Panc1 (cell line): Measurements from ENCODE around the gene SYNGR4. TPM values are rescaled to one million over a fixed set of nuclear protein-coding genes. Genes with fewer than 3 reads are reported as not detected.

ENCODE experiments used
- ATAC-seq: fragments of 200-7000 bp; cut with Tn5 transposase; 2 replicates; pipeline ENCODE4 v1.9.1; 2020; ENCODE audit warnings: mild to moderate bottlenecking, moderate library complexity
- BruUV-seq: library from RNA; stranded (reverse); fragments of 400-500 nt; replicated peaks from 2 replicates; lab custom pipeline; 2021; lab: Mats Ljungman, UMichigan
- CTCF ChIA-PET: fragments of 300-600 bp; sonication (Branson Sonifier 250); formaldehyde crosslinking; loops from one replicate; lab custom pipeline; 2022; ENCODE audit warnings: antibody characterized with exemption; lab: Charles Lee
- POLR2A ChIA-PET: fragments of 300-600 bp; sonication (Branson Sonifier 250); formaldehyde crosslinking; loops from one replicate; lab custom pipeline; 2022; ENCODE audit warnings: antibody characterized with exemption; lab: Charles Lee
- DNase-seq: peaks from one replicate; pipeline ENCODE4 v3.0.0-alpha.2; 2010; ENCODE audit warnings: low read depth, low spot score
- H3K27ac ChIP-seq: 2 replicates; pipeline ENCODE4 v1.5.1; 2011; ENCODE audit warnings: mild to moderate bottlenecking, low read length, inconsistent platforms
- H3K27me3 ChIP-seq: fragments of 200-500 bp; sonication (Bioruptor generic); 2 replicates; pipeline ENCODE4 v1.6.0; 2014; ENCODE audit warnings: low read length, inconsistent platforms; ENCODE audit not compliant: control insufficient read depth, insufficient read depth
- H3K36me3 ChIP-seq: fragments of 200-500 bp; sonication (Bioruptor generic); 2 replicates; pipeline ENCODE4 v1.5.1; 2014; ENCODE audit warnings: inconsistent platforms, mild to moderate bottlenecking, low read length, moderate library complexity; ENCODE audit not compliant: control insufficient read depth, insufficient read depth
- H3K4me1 ChIP-seq: 2 replicates; pipeline ENCODE4 v1.5.1; 2011; ENCODE audit warnings: inconsistent platforms, mild to moderate bottlenecking, low read length, moderate library complexity; ENCODE audit not compliant: control insufficient read depth, insufficient read depth
- H3K4me3 ChIP-seq, 2 experiments: 2 replicates each; pipeline ENCODE4 v1.5.1; 2011 to 2012; ENCODE audit warnings: low read depth in 2 of 2, low read length in 2 of 2, mild to moderate bottlenecking in 2 of 2, inconsistent platforms in 1 of 2, moderate library complexity in 1 of 2
- H3K9me3 ChIP-seq: fragments of 200-500 bp; sonication (Bioruptor generic); 2 replicates; pipeline ENCODE4 v1.5.1; 2014; ENCODE audit warnings: low read depth, mild to moderate bottlenecking, inconsistent platforms, low read length, moderate library complexity; ENCODE audit not compliant: control insufficient read depth, insufficient read depth
- CTCF ChIP-seq: fragments of 450-650 bp; IDR thresholded peaks from 2 replicates; pipeline ENCODE4 v1.5.1; 2017; ENCODE audit warnings: mild to moderate bottlenecking
- POLR2AphosphoS5 ChIP-seq: IDR thresholded peaks from 2 replicates; pipeline ENCODE4 v1.6.1; 2012; ENCODE audit warnings: mild to moderate bottlenecking, low read depth, low read length, moderate library complexity
- SIN3A ChIP-seq: IDR thresholded peaks from 2 replicates; pipeline ENCODE4 v1.6.1; 2012; ENCODE audit warnings: low read depth, mild to moderate bottlenecking, low read length, moderate library complexity, borderline replicate concordance; ENCODE audit not compliant: insufficient read depth
- TCF7L2 ChIP-seq: IDR thresholded peaks from 2 replicates; pipeline ENCODE4 v1.6.1; 2011; ENCODE audit warnings: mild to moderate bottlenecking, low read depth, low read length, inconsistent platforms
- in situ Hi-C: cut with HindIII; loops from 2 replicates; pipeline ENCODE4 v1.10.0; 2016; ENCODE audit warnings: low sequenced_read_pairs, low pct_unique_long_range_greater_than_20kb
- intact Hi-C: fragments of 100-400 bp; cut with micrococcal nuclease; formaldehyde crosslinking; loops from one replicate; pipeline ENCODE4 v1.10.0; 2022; ENCODE audit not compliant: unreplicated experiment
- total RNA-seq: library from RNA; stranded (reverse); gene quantifications from one replicate; pipeline ENCODE4 v1.2.1, GENCODE V29; 2021; ENCODE audit not compliant: unreplicated experiment
- TF ChIP-seq, protein P1 (sequence below), 2 experiments: IDR thresholded peaks; 2 replicates each; pipeline ENCODE4 v1.6.1; 2011 to 2012; ENCODE audit warnings: low read depth in 2 of 2, control low read depth in 1 of 2, low read length in 1 of 2, mild to moderate bottlenecking in 1 of 2, moderate library complexity in 1 of 2; ENCODE audit not compliant: insufficient read depth in 1 of 2

The SYNGR4 gene
- total RNA-seq, 1 experiment from 2014 or later: 0.39 TPM

DNA sequence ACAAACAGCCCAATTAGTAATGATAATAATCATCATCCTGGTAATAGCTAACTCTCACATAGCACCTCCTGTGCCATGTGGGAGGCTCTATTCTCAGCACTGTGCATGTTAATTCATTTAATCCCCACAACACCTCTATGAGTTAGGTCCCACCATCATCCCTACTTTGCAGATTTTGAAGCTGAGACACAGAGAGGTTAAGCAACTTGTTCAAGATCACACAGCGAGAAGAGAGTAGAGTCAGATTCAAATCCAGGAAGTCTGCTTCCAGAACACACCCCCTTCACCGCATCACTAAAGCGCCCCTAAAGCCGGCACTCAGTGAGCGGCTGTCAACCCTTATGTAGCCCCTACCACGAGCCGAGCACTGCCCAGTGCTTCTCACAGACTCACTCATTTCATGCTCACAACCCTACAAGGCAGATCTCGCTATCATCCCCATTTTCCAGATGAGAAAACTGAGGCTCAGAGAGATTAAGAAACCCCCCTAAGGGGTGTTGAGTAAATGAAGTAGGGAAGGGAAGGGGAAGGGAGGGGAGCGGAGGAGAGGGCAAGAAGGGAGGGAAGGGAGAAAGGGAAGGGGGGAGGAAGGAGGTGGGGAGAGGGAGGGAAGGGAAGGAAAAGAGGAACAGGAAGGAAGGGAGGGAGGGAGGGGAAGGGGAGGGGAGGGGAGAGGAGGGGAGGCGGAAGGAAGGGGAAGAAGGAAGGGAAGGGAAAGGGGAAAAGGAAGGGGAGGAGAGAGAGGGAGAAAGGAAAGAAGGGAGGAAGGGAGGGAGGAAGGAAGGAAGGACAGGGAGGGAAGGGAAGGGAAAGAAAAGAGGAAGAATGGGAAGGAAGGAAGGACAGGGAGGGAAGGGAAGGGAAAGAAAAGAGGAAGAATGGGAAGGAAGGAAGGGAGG, 22.4 kb upstream of the SYNGR4 start:
- Histone ChIP-seq H3K27me3 (no peaks in the 10 kb centered on the region), H3K4me1 (0 out of 2 replicates have a peak, but pooled peaks cover 3% of the 10 kb centered on the region), H3K27ac (no peak overlapping the region), H3K36me3 (no peaks in the 10 kb centered on the region), H3K4me3 (no peak overlapping the region), H3K9me3 (no peaks in the 10 kb centered on the region)
- TF ChIP-seq POLR2AphosphoS5 (no peak), SIN3A (no peak), CTCF (no peak), TCF7L2 (no peak)
- TF ChIP-seq, protein P1, sequence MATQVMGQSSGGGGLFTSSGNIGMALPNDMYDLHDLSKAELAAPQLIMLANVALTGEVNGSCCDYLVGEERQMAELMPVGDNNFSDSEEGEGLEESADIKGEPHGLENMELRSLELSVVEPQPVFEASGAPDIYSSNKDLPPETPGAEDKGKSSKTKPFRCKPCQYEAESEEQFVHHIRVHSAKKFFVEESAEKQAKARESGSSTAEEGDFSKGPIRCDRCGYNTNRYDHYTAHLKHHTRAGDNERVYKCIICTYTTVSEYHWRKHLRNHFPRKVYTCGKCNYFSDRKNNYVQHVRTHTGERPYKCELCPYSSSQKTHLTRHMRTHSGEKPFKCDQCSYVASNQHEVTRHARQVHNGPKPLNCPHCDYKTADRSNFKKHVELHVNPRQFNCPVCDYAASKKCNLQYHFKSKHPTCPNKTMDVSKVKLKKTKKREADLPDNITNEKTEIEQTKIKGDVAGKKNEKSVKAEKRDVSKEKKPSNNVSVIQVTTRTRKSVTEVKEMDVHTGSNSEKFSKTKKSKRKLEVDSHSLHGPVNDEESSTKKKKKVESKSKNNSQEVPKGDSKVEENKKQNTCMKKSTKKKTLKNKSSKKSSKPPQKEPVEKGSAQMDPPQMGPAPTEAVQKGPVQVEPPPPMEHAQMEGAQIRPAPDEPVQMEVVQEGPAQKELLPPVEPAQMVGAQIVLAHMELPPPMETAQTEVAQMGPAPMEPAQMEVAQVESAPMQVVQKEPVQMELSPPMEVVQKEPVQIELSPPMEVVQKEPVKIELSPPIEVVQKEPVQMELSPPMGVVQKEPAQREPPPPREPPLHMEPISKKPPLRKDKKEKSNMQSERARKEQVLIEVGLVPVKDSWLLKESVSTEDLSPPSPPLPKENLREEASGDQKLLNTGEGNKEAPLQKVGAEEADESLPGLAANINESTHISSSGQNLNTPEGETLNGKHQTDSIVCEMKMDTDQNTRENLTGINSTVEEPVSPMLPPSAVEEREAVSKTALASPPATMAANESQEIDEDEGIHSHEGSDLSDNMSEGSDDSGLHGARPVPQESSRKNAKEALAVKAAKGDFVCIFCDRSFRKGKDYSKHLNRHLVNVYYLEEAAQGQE (IDR thresholded peaks at IDR 0.05; ENCODE audit: insufficient read depth in 1 of 2, low read depth in 2 of 2, low read length in 1 of 2): no peak
- DNase-seq (no peak), ATAC-seq (no peak)
- POLR2A ChIA-PET: interaction anchor here (0.5 kb wide), 1 partner anchor 22 kb away, joined by 4 read pairs; the partner anchor contains the start of gene TMEM143
- BruUV-seq: no TSS peak
- CTCF ChIA-PET: no interaction called here
- intact Hi-C loops: no loop called here
- in situ Hi-C loops: no loop called here

- in situ Hi-C loops (no loop called here), intact Hi-C loops (no loop called here)
- Histone ChIP-seq H3K36me3 (no peaks in the 10 kb centered on the region), H3K27ac (no peak overlapping the region), H3K4me1 (0 out of 2 replicates have a peak, but pooled peaks cover 3% of the 10 kb centered on the region), H3K4me3 (no peak overlapping the region), H3K27me3 (no peaks in the 10 kb centered on the region), H3K9me3 (no peaks in the 10 kb centered on the region)
- POLR2A ChIA-PET: no interaction called here
- DNase-seq (no peak), ATAC-seq (no peak)
- TF ChIP-seq, protein P1 (IDR thresholded peaks at IDR 0.05; ENCODE audit: insufficient read depth in 1 of 2, low read depth in 2 of 2, low read length in 1 of 2): no peak
- no peak for TF ChIP-seq SIN3A
- no peak for TF ChIP-seq CTCF
- no peak for TF ChIP-seq POLR2AphosphoS5
- TF ChIP-seq TCF7L2: no peak
- CTCF ChIA-PET: no interaction called here
- BruUV-seq: no TSS peak
Observed at GRCh38 chr19:48342414-48342738, 21.8 kb upstream of the SYNGR4 start.
